ENCODE data around the gene FEZ2. TPM values are rescaled to one million over a fixed set of nuclear protein-coding genes. Genes with fewer than 3 reads are reported as not detected.

The FEZ2 gene
- total RNA-seq, 2 experiments from 2014 or later, result 10.3 to 11.8 TPM

DNA sequence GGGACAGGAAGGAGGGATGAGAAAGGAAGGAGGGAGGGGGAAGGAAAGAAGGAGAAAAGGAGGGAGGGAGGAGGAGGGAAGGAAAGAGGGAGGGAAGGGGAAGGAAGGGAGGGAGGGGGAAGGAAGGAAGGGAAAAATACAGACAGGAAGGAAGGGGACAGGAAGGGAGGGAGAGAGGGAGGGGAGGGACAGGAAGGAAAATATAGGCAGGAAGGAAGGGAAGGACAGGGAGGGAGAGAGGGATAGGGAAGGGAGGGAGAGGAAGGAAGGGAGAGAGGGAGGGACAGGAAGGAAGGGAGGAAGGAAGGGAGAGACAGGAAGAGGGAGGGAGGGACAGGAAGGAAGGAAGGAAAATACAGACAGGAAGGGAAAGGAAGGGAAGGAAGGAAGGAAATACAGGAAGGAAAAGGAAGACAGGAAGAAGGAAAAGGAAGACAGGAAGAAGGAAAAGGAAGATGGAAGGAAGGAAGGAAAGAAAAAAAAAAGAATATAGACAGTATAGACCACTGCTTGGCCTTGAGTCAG lies 63.6 kb downstream of the FEZ2 start:
- intact Hi-C loops (cut with micrococcal nuclease), result no loop called here
- Mint-ChIP-seq H3K36me3 (ENCODE audit: low read depth) (peaks cover 10% of the 10 kb centered on the region), H3K27me3 (no peaks in the 10 kb centered on the region), H3K4me1 (ENCODE audit: low read depth) (no peaks in the 10 kb centered on the region), H3K27ac (no peak overlapping the region), H3K4me3 (no peak overlapping the region), H3K9me3 (no peaks in the 10 kb centered on the region)
- POLR2A ChIA-PET, result no interaction called here
- no peak for DNase-seq
- CTCF ChIA-PET, result no interaction called here
- TF ChIP-seq, protein P1, sequence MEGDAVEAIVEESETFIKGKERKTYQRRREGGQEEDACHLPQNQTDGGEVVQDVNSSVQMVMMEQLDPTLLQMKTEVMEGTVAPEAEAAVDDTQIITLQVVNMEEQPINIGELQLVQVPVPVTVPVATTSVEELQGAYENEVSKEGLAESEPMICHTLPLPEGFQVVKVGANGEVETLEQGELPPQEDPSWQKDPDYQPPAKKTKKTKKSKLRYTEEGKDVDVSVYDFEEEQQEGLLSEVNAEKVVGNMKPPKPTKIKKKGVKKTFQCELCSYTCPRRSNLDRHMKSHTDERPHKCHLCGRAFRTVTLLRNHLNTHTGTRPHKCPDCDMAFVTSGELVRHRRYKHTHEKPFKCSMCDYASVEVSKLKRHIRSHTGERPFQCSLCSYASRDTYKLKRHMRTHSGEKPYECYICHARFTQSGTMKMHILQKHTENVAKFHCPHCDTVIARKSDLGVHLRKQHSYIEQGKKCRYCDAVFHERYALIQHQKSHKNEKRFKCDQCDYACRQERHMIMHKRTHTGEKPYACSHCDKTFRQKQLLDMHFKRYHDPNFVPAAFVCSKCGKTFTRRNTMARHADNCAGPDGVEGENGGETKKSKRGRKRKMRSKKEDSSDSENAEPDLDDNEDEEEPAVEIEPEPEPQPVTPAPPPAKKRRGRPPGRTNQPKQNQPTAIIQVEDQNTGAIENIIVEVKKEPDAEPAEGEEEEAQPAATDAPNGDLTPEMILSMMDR (IDR thresholded peaks at IDR 0.05), result no peak
- ATAC-seq, result no peak

DNA sequence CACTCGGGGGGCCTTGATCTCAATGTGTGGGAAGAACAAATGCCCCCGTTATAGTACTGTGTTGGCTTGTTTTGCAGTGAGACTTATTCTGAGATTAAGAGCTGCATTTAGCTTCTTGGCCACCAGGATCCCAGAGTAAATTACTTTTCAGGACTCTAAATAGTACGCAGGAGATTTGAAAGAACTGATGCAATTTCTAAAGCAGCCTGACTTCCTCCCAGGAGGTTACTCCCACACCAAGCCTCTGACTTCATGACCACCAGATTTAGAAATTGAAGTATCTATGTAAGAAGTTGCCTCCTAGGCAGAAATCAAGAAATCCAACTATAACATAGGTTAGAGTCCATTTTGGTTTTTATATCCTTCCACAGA lies 67.0 kb downstream of the FEZ2 start:
- H3K27ac Mint-ChIP-seq, result no peak overlapping the region
- DNase-seq (no peak), ATAC-seq (no peak)
- POLR2A ChIA-PET, result no interaction called here
- no peaks in the 10 kb centered on the region for H3K27me3 Mint-ChIP-seq
- peaks cover 9% of the 10 kb centered on the region for H3K36me3 Mint-ChIP-seq (ENCODE audit: low read depth)
- intact Hi-C loops (cut with micrococcal nuclease), result no loop called here
- no peak overlapping the region for H3K4me3 Mint-ChIP-seq
- CTCF ChIA-PET, result no interaction called here
- TF ChIP-seq, protein P1 (IDR thresholded peaks at IDR 0.05), result no peak
- no peaks in the 10 kb centered on the region for H3K4me1 Mint-ChIP-seq (ENCODE audit: low read depth)
- no peaks in the 10 kb centered on the region for H3K9me3 Mint-ChIP-seq

DNA sequence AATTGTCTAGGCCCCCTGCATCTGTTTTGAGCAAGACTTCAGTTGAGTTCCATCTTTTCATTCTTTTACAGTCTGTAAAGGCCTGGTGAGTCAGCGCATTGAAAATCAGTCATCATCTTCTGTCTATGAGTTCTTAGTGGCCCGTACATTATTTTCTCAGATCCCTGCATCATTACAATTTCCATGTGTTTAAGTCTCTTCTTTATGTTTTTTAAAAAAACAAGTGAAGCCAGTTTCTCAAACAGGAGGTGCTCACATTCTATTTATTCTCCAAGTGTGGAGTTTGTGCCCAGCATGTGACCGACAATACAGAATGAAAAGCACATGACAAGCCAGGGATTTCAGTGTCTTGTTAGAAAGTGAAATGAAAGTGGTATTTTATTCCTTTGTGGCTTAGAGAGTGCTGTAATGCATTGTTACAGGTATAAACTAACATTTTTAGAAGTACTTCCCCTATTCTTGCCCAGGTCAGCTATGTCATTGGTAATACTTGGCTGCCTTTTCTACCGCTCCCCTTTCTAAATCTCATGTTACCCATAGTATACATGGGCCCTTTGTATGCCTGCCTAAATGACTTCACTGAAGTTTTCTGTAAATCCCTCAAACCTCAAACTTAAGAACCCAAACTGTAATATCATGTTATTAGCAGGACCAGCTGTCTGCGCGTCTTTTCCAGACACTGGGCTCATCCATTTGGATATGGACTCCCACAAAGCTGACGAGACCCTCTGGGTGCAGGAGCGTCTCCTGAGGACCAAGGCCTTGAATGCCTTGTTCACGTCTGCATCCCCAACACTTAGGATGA lies 67.6 kb downstream of the FEZ2 start:
- DNase-seq (no peak), ATAC-seq (no peak)
- peaks cover 9% of the 10 kb centered on the region for H3K36me3 Mint-ChIP-seq (ENCODE audit: low read depth)
- no peak overlapping the region for H3K4me3 Mint-ChIP-seq
- H3K9me3 Mint-ChIP-seq, result no peaks in the 10 kb centered on the region
- POLR2A ChIA-PET, result interaction anchor here (1.2 kb wide), 1 partner anchor 12 kb away, joined by 3 read pairs; no protein-coding TSS in a partner anchor
- H3K27ac Mint-ChIP-seq, result no peak overlapping the region
- TF ChIP-seq, protein P1 (IDR thresholded peaks at IDR 0.05), result no peak
- intact Hi-C loops (cut with micrococcal nuclease), result no loop called here
- H3K27me3 Mint-ChIP-seq, result no peaks in the 10 kb centered on the region
- H3K4me1 Mint-ChIP-seq (ENCODE audit: low read depth), result no peaks in the 10 kb centered on the region
- CTCF ChIA-PET, result no interaction called here

DNA sequence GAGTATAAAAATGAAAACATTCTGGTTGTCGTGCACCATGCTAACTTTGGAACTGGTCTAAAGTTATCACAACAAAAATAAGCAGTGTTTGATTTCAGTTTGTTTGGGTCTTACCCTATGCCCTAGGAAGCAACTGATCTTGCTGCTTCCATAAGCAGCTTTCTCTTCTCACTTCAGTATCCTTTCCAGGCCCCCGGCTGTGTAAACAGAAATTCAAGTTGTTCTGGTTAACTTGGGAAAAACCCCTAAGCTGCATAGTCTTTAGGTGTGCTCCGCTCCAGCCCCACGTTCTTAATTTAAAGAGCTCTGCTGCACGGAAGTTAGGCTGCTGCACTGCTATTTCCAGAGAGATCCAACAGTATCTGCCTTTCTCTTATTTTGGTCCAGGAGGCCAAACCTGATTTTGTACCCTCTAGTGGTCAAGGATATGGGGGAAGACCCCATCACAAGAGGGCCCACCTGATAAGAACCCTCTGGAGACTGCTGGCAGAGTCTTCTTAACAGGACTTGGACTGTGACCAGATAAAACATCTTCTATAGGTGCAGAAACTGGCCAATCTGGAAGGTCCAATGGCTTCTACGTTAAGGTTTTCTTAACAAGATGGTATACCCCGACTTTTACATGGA lies 69.1 kb downstream of the FEZ2 start:
- CTCF ChIA-PET, result no interaction called here
- no peak overlapping the region for H3K4me3 Mint-ChIP-seq
- TF ChIP-seq, protein P1 (IDR thresholded peaks at IDR 0.05), result no peak
- intact Hi-C loops (cut with micrococcal nuclease), result no loop called here
- POLR2A ChIA-PET, result interaction anchor here (0.7 kb wide), 1 partner anchor 62 kb away, joined by 4 read pairs; no protein-coding TSS in a partner anchor
- H3K27ac Mint-ChIP-seq, result no peak overlapping the region
- DNase-seq (no peak), ATAC-seq (no peak)
- peaks cover 14% of the 10 kb centered on the region for H3K36me3 Mint-ChIP-seq (ENCODE audit: low read depth)
- H3K9me3 Mint-ChIP-seq, result no peaks in the 10 kb centered on the region
- H3K27me3 Mint-ChIP-seq, result no peaks in the 10 kb centered on the region
- H3K4me1 Mint-ChIP-seq (ENCODE audit: low read depth), result no peaks in the 10 kb centered on the region

DNA sequence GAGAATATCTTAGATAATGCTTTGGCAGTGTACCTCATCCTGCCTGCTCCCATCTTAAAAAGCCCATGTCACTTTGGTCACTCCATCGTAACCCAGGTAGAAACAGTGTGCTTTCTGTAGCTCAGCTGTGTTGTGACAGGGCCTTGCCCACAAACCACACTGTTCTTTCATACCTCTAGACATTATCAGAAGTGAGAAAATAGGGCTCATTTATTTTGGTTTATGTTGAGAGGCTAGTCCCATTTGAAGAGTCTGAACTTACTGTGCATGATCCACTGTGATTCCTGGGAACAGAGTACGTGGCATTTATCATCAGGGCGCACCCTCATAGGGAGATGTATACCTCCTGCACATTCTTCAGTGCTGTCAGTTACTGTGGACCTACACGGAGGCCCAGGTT lies 69.7 kb downstream of the FEZ2 start:
- no peaks in the 10 kb centered on the region for H3K9me3 Mint-ChIP-seq
- intact Hi-C loops (cut with micrococcal nuclease), result no loop called here
- H3K36me3 Mint-ChIP-seq (ENCODE audit: low read depth), result peaks cover 18% of the 10 kb centered on the region
- CTCF ChIA-PET, result no interaction called here
- H3K27me3 Mint-ChIP-seq, result no peaks in the 10 kb centered on the region
- TF ChIP-seq, protein P1 (IDR thresholded peaks at IDR 0.05), result no peak
- no peak for ATAC-seq
- no peak overlapping the region for H3K27ac Mint-ChIP-seq
- no peaks in the 10 kb centered on the region for H3K4me1 Mint-ChIP-seq (ENCODE audit: low read depth)
- DNase-seq, result no peak
- H3K4me3 Mint-ChIP-seq, result no peak overlapping the region
- POLR2A ChIA-PET, result no interaction called here
